ENCODE data around the gene GFOD1. TPM values are rescaled to one million over a fixed set of nuclear protein-coding genes. Genes with fewer than 3 reads are reported as not detected.

The GFOD1 gene
- total RNA-seq, 1 experiment from 2014 or later: 0.62 TPM

GRCh38 chr6:13446381-13446780 lies 41.0 kb downstream of the GFOD1 start:
- no peak for DNase-seq (ENCODE audit: low read depth, low spot score)
- TF ChIP-seq CTCF (IDR thresholded peaks at IDR 0.05) (no peak), REST (IDR thresholded peaks at IDR 0.05; ENCODE audit: insufficient read depth in 1 of 2, low read depth in 2 of 2, low read length in 1 of 2) (no peak), SIN3A (IDR thresholded peaks at IDR 0.05; ENCODE audit: borderline replicate concordance, insufficient read depth, low read depth, low read length) (no peak), POLR2AphosphoS5 (IDR thresholded peaks at IDR 0.05; ENCODE audit: low read depth, low read length) (no peak), TCF7L2 (IDR thresholded peaks at IDR 0.05; ENCODE audit: low read depth, low read length) (no peak)
- H3K4me1 ChIP-seq (ENCODE audit: control insufficient read depth, insufficient read depth, low read length): no peaks in the 10 kb centered on the region
- no peak overlapping the region for H3K4me3 ChIP-seq (ENCODE audit: low read depth in 2 of 2, low read length in 2 of 2)
- no peaks in the 10 kb centered on the region for H3K9me3 ChIP-seq (ENCODE audit: control insufficient read depth, insufficient read depth, low read depth, low read length)
- intact Hi-C loops (cut with micrococcal nuclease; ENCODE audit: unreplicated experiment) (no loop called here), in situ Hi-C loops (cut with HindIII; ENCODE audit: low pct_unique_long_range_greater_than_20kb, low sequenced_read_pairs) (no loop called here)
- no peak overlapping the region for H3K27ac ChIP-seq (ENCODE audit: low read length)
- no peaks in the 10 kb centered on the region for H3K36me3 ChIP-seq (ENCODE audit: control insufficient read depth, insufficient read depth, low read length)
- CTCF ChIA-PET: no interaction called here
- ATAC-seq: no peak
- POLR2A ChIA-PET: no interaction called here
- BruUV-seq (replicated peaks): no TSS peak
- no peaks in the 10 kb centered on the region for H3K27me3 ChIP-seq (ENCODE audit: control insufficient read depth, insufficient read depth, low read length)

- no TSS peak for BruUV-seq (replicated peaks)
Observed at GRCh38 chr6:13445744-13446115, 41.7 kb downstream of the GFOD1 start.

More at GRCh38 chr6:13445744-13446115, 41.7 kb downstream of the GFOD1 start:
- DNase-seq (ENCODE audit: low read depth, low spot score) (no peak), ATAC-seq (no peak)
- Histone ChIP-seq H3K4me1 (ENCODE audit: control insufficient read depth, insufficient read depth, low read length) (no peaks in the 10 kb centered on the region), H3K27ac (ENCODE audit: low read length) (no peak overlapping the region), H3K9me3 (ENCODE audit: control insufficient read depth, insufficient read depth, low read depth, low read length) (no peaks in the 10 kb centered on the region), H3K36me3 (ENCODE audit: control insufficient read depth, insufficient read depth, low read length) (no peaks in the 10 kb centered on the region), H3K27me3 (ENCODE audit: control insufficient read depth, insufficient read depth, low read length) (no peaks in the 10 kb centered on the region; the same call in 1 of the 2 replicates), H3K4me3 (ENCODE audit: low read depth in 2 of 2, low read length in 2 of 2) (no peak overlapping the region)
- POLR2A ChIA-PET: no interaction called here
- CTCF ChIA-PET: no interaction called here
- in situ Hi-C loops (cut with HindIII; ENCODE audit: low pct_unique_long_range_greater_than_20kb, low sequenced_read_pairs) (no loop called here), intact Hi-C loops (cut with micrococcal nuclease; ENCODE audit: unreplicated experiment) (no loop called here)
- TF ChIP-seq CTCF (IDR thresholded peaks at IDR 0.05): no peak
- no peak for TF ChIP-seq TCF7L2 (IDR thresholded peaks at IDR 0.05; ENCODE audit: low read depth, low read length)
- TF ChIP-seq POLR2AphosphoS5 (IDR thresholded peaks at IDR 0.05; ENCODE audit: low read depth, low read length): no peak
- TF ChIP-seq REST (IDR thresholded peaks at IDR 0.05; ENCODE audit: insufficient read depth in 1 of 2, low read depth in 2 of 2, low read length in 1 of 2): no peak
- TF ChIP-seq SIN3A (IDR thresholded peaks at IDR 0.05; ENCODE audit: borderline replicate concordance, insufficient read depth, low read depth, low read length): no peak

Data from Panc1 (cell line).